Right atrium auricular region (tissue), 2 donors: ENCODE data around the gene SH3D21. TPM values are rescaled to one million over a fixed set of nuclear protein-coding genes. Genes with fewer than 3 reads are reported as not detected.

Source experiments
- DNase-seq: peaks from one replicate; pipeline ENCODE4 v3.0.0-alpha.2; 2019; ENCODE audit warnings: low spot score
- H3K27ac ChIP-seq, 2 donors: fragments of 200-600 bp; sonication (generic); 1 replicate in 1 of 2; 2 replicates in 1 of 2; pipeline ENCODE4 v1.5.1; 2016 to 2019
- H3K27me3 ChIP-seq, 2 donors: fragments of 200-600 bp; sonication (generic); one replicate each; pipeline versions ENCODE4 v1.5.1 to v1.6.0; 2017 to 2019
- H3K36me3 ChIP-seq: fragments of 200-600 bp; sonication (generic); one replicate; pipeline ENCODE4 v1.5.1; 2016
- H3K4me1 ChIP-seq, 2 donors: fragments of 200-600 bp; sonication (generic); one replicate each; pipeline versions ENCODE4 v1.5.1 to v1.6.0; 2017 to 2019
- H3K4me3 ChIP-seq, 2 donors: fragments of 200-600 bp; sonication (generic); 1 replicate in 1 of 2; 2 replicates in 1 of 2; pipeline ENCODE4 v1.5.1; 2017 to 2019; ENCODE audit warnings: mild to moderate bottlenecking in 1 of 2, moderate library complexity in 1 of 2
- H3K9me3 ChIP-seq, 2 donors: fragments of 200-600 bp; sonication (generic); one replicate each; pipeline ENCODE4 v1.5.1; 2019
- CTCF ChIP-seq, 2 donors: fragments of 200-600 bp; sonication (generic); IDR thresholded peaks; one replicate each; pipeline ENCODE4 v1.5.1; 2019; ENCODE audit warnings: antibody characterized with exemption in 2 of 2
- total RNA-seq, 2 donors: library from RNA; depleted of rRNA; stranded (reverse); fragments of >200 nt; gene quantifications; one replicate each; pipeline ENCODE4 v1.1.0, GENCODE V29; 2016

The SH3D21 gene
- total RNA-seq, 2 donors from 2014 or later, result 1.2 to 1.4 TPM

DNA sequence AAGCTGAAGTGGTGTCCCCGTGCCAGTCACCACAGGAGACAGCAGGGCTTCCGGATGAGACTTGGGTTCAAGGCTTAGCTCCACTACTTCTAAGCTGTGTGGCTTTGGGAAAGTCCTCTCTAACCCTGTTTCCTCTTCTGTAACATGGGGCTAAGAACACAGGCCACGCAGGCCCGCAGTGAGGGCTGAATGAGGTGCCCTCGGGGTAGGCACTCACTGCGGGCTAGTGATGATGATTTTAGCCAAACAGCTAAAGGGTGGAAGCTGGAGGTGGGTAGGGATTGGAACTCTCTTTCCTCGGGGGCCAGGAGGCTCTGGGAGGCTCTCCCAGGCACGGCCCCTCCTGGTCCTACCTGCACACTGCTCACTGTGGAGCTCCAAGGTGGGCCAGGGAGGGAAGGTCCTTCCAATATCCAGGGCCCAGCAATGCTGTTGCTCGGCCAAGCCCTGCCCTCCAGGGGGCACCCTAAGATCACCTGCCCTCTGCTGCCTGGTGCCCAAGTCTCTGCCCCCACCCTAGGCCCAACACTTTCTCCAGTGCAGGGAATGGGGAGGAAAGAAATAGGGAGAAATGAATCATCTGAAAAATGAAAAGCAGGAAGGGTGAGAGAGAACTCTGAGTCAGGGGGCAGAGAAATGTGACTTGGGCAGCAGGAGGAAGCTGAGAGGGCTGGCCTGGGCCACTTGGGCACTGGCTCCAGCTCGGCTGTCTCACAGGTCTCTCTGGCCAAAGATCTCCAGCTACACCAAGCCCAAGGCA, 36.4 kb downstream of the SH3D21 start:
- no peak for DNase-seq

GRCh38 chr1:36343651-36344394, 37.7 kb downstream of the SH3D21 start:
- Histone ChIP-seq H3K27ac (no peak overlapping the region), H3K9me3 (no peaks in the 10 kb centered on the region), H3K4me1 (peaks cover 0 to 25% of the 10 kb centered on the region in 2 donors), H3K36me3 (peaks cover 68% of the 10 kb centered on the region), H3K4me3 (no peak overlapping the region), H3K27me3 (no peaks in the 10 kb centered on the region)
- no peak for DNase-seq
- no peak for TF ChIP-seq CTCF (IDR thresholded peaks at IDR 0.05)

More for the DNA sequence above, 36.4 kb downstream of the SH3D21 start:
- Histone ChIP-seq H3K4me3 (no peak overlapping the region), H3K4me1 (peaks cover 0 to 36% of the 10 kb centered on the region in 2 donors), H3K27ac (no peak overlapping the region), H3K36me3 (peaks cover 56% of the 10 kb centered on the region), H3K9me3 (no peaks in the 10 kb centered on the region), H3K27me3 (no peaks in the 10 kb centered on the region)
- TF ChIP-seq CTCF (IDR thresholded peaks at IDR 0.05), result peak; percentile 46 to 78

DNA sequence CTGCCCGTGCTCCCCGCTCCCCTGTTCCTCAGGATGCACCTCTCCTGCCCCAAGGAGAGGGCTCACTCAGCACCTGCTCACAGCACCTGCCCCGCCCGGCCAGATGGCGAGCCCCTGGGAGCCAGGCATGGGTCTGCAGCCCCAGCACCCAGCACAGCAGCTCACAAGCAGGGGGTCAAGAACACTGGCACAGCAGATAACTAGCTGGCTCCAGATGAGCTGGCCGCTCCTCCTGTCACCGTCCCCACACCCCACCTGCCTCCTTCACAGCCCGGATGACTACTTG, 38.2 kb downstream of the SH3D21 start:
- TF ChIP-seq CTCF (IDR thresholded peaks at IDR 0.05), result no peak

DNA sequence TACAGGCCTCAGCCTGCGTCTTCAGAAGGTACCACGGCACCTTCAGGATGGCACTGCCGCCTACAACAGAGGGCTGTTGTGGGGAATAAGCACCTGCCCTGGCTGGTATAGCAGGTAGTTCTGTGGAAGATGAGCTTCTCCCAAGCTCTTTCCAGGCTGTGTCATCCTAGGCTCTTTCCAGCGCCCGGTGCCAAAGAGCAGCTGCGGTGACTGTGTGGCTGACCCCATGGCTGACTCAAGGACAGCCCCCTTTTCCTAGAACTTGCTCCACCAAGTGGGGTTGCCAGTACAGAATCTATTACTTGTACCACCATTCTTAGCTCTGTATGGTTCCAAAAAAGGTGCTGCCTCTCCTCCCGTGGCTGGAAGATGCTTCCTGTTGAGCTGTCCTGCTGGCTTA, 39.2 kb downstream of the SH3D21 start:
- H3K27me3 ChIP-seq, result no peaks in the 10 kb centered on the region
- TF ChIP-seq CTCF (IDR thresholded peaks at IDR 0.05), result no peak
- no peak overlapping the region for H3K27ac ChIP-seq
- H3K4me1 ChIP-seq, result peaks cover 0 to 27% of the 10 kb centered on the region in 2 donors
- no peaks in the 10 kb centered on the region for H3K9me3 ChIP-seq
- peaks cover 71% of the 10 kb centered on the region for H3K36me3 ChIP-seq
- no peak overlapping the region for H3K4me3 ChIP-seq
- no peak for DNase-seq

More for the DNA sequence above, 38.2 kb downstream of the SH3D21 start:
- Histone ChIP-seq H3K27ac (no peak overlapping the region), H3K9me3 (no peaks in the 10 kb centered on the region), H3K4me3 (no peak overlapping the region), H3K27me3 (no peaks in the 10 kb centered on the region), H3K36me3 (peaks cover 71% of the 10 kb centered on the region), H3K4me1 (peaks cover 0 to 25% of the 10 kb centered on the region in 2 donors)
- DNase-seq, result no peak

DNA sequence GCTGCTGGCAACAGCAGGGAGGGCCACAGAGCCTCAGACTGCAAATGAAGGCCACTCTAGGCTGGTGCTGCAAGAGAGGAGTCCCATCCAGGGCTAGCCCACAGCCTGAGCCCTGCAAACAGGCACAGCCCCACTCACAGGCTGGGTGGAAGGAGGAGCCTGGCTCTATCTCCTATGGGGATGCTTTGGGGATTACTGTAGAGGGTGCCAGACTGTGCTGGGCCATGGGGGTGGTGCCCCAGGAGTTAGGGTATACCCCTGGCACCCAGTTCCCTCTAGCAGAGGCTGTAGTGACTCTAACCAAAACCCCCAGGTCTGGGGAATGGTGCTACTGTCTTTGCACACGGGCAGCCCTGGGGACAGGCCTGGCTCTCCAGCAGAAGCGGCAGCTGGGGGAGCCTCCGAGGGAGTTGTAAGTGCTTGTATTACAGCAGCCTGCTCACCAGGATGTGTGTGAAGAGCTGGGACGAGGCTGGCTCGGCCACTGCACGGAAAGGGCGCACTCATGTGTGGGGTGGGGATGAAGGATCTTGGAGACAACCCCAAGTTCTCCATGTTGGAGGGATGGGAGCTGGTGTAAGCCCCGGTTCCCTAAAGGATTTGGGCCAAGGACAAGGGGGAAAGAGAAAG, 40.7 kb downstream of the SH3D21 start:
- Histone ChIP-seq H3K27me3 (no peaks in the 10 kb centered on the region), H3K9me3 (no peaks in the 10 kb centered on the region), H3K4me3 (no peak overlapping the region), H3K27ac (no peak overlapping the region), H3K36me3 (peaks cover 64% of the 10 kb centered on the region), H3K4me1 (peaks cover 0 to 42% of the 10 kb centered on the region in 2 donors)
- no peak for DNase-seq
- no peak for TF ChIP-seq CTCF (IDR thresholded peaks at IDR 0.05)
